Activated CD8-positive, alpha-beta T cell treated with anti-CD3 and anti-CD28 coated beads for 36 hours (primary cell): ENCODE data around the gene JAKMIP2. TPM values are rescaled to one million over a fixed set of nuclear protein-coding genes. Genes with fewer than 3 reads are reported as not detected.

Experiments used
- ATAC-seq: fragments of 200-7000 bp; cut with Tn5 transposase; one replicate; pipeline ENCODE4 v1.10.0; 2021; ENCODE audit warnings: mild to moderate bottlenecking, moderate library complexity
- CTCF ChIA-PET: fragments of 350-600 bp; sonication (Branson Sonifier 250); formaldehyde crosslinking; loops from one replicate; lab custom pipeline; 2021; ENCODE audit warnings: antibody characterized with exemption; lab: Charles Lee
- POLR2A ChIA-PET: fragments of 350-600 bp; sonication (Branson Sonifier 250); formaldehyde crosslinking; loops from one replicate; lab custom pipeline; 2021; ENCODE audit warnings: antibody characterized with exemption; lab: Charles Lee
- DNase-seq: peaks from one replicate; pipeline ENCODE4 v3.0.0-alpha.2; 2020
- H3K27ac Mint-ChIP-seq: one replicate; pipeline ENCODE4 v1.8.0; 2021; ENCODE audit warnings: mild to moderate bottlenecking, mixed read lengths
- H3K27me3 Mint-ChIP-seq: one replicate; pipeline ENCODE4 v1.8.0; 2021; ENCODE audit warnings: mixed read lengths
- H3K36me3 Mint-ChIP-seq: one replicate; pipeline ENCODE4 v1.8.0; 2021; ENCODE audit warnings: low read depth, mixed read lengths
- H3K4me1 Mint-ChIP-seq: one replicate; pipeline ENCODE4 v1.8.0; 2021; ENCODE audit warnings: low read depth, mixed read lengths
- H3K4me3 Mint-ChIP-seq: one replicate; pipeline ENCODE4 v1.8.0; 2021; ENCODE audit warnings: mild to moderate bottlenecking, moderate library complexity, mixed read lengths
- H3K9me3 Mint-ChIP-seq: one replicate; pipeline ENCODE4 v1.8.0; 2021; ENCODE audit warnings: mixed read lengths
- CTCF ChIP-seq: fragments of 200-600 bp; IDR thresholded peaks from one replicate; pipeline ENCODE4 v1.8.0; 2022; ENCODE audit warnings: antibody characterized with exemption, mild to moderate bottlenecking
- intact Hi-C: fragments of 100-400 bp; cut with micrococcal nuclease; formaldehyde crosslinking; loops from one replicate; pipeline ENCODE4 v1.10.0; 2022
- total RNA-seq, 2 experiments: library from RNA; stranded (reverse); gene quantifications; one replicate each; pipeline ENCODE4 v1.2.3, GENCODE V29; 2021

Gene JAKMIP2
- total RNA-seq, 2 experiments from 2014 or later, result 2.6 to 3.2 TPM

GRCh38 chr5:147751156-147751830 lies 31.2 kb downstream of the JAKMIP2 start:
- H3K4me1 Mint-ChIP-seq, result no peaks in the 10 kb centered on the region
- intact Hi-C loops, result no loop called here
- no peaks in the 10 kb centered on the region for H3K36me3 Mint-ChIP-seq
- no peak overlapping the region for H3K27ac Mint-ChIP-seq
- ChIA-PET POLR2A (interaction anchor here (1.0 kb wide), 1 partner anchor 9 kb away, joined by 3 read pairs; no protein-coding TSS in a partner anchor), CTCF (no interaction called here)
- H3K4me3 Mint-ChIP-seq, result no peak overlapping the region
- TF ChIP-seq CTCF, result no peak
- no peaks in the 10 kb centered on the region for H3K9me3 Mint-ChIP-seq
- DNase-seq (no peak), ATAC-seq (no peak)
- H3K27me3 Mint-ChIP-seq, result no peaks in the 10 kb centered on the region

- no peak for TF ChIP-seq CTCF
- ATAC-seq, result no peak
- ChIA-PET POLR2A (no interaction called here), CTCF (interaction anchor here (1.0 kb wide), 1 partner anchor 8 kb away, joined by 3 read pairs; no protein-coding TSS in a partner anchor)
- Mint-ChIP-seq H3K9me3 (no peaks in the 10 kb centered on the region), H3K27ac (no peak overlapping the region), H3K27me3 (no peaks in the 10 kb centered on the region), H3K36me3 (no peaks in the 10 kb centered on the region), H3K4me3 (no peak overlapping the region), H3K4me1 (no peaks in the 10 kb centered on the region)
- intact Hi-C loops, result no loop called here
- DNase-seq, result no peak
Observed at GRCh38 chr5:147750065-147750464, 32.5 kb downstream of the JAKMIP2 start.

- no peak for TF ChIP-seq CTCF
- intact Hi-C loops, result no loop called here
- DNase-seq (no peak), ATAC-seq (no peak)
- H3K27me3 Mint-ChIP-seq, result no peaks in the 10 kb centered on the region
- H3K27ac Mint-ChIP-seq, result no peak overlapping the region
- no peaks in the 10 kb centered on the region for H3K4me1 Mint-ChIP-seq
- ChIA-PET POLR2A (no interaction called here), CTCF (interaction anchor here (1.9 kb wide), 1 partner anchor 121 kb away, joined by 5 read pairs; no protein-coding TSS in a partner anchor)
- H3K36me3 Mint-ChIP-seq, result no peaks in the 10 kb centered on the region
- H3K4me3 Mint-ChIP-seq, result no peak overlapping the region
- no peaks in the 10 kb centered on the region for H3K9me3 Mint-ChIP-seq
Observed at GRCh38 chr5:147748590-147748989, 33.9 kb downstream of the JAKMIP2 start.

GRCh38 chr5:147746986-147747385 lies 35.5 kb downstream of the JAKMIP2 start:
- H3K27ac Mint-ChIP-seq, result no peak overlapping the region
- ATAC-seq, result no peak
- POLR2A ChIA-PET, result no interaction called here
- CTCF ChIA-PET, result interaction anchor here (1.2 kb wide), 1 partner anchor 119 kb away, joined by 4 read pairs; no protein-coding TSS in a partner anchor
- intact Hi-C loops, result no loop called here
- no peak overlapping the region for H3K4me3 Mint-ChIP-seq
- no peaks in the 10 kb centered on the region for H3K4me1 Mint-ChIP-seq
- DNase-seq, result no peak
- H3K27me3 Mint-ChIP-seq, result no peaks in the 10 kb centered on the region
- no peaks in the 10 kb centered on the region for H3K36me3 Mint-ChIP-seq
- no peaks in the 10 kb centered on the region for H3K9me3 Mint-ChIP-seq
- no peak for TF ChIP-seq CTCF

GRCh38 chr5:147743678-147744374 lies 38.7 kb downstream of the JAKMIP2 start:
- no peaks in the 10 kb centered on the region for H3K36me3 Mint-ChIP-seq
- no peak overlapping the region for H3K4me3 Mint-ChIP-seq
- no peaks in the 10 kb centered on the region for H3K27me3 Mint-ChIP-seq
- H3K9me3 Mint-ChIP-seq, result no peaks in the 10 kb centered on the region
- no peak for TF ChIP-seq CTCF
- no peak for DNase-seq
- H3K27ac Mint-ChIP-seq, result no peak overlapping the region
- no peak for ATAC-seq
- H3K4me1 Mint-ChIP-seq, result no peaks in the 10 kb centered on the region
- intact Hi-C loops, result no loop called here
- CTCF ChIA-PET, result no interaction called here
- POLR2A ChIA-PET, result no interaction called here
